ENCODE results near the gene IKZF2.

- TF ChIP-seq RCOR1 (IDR thresholded peaks at IDR 0.05; ENCODE audit: low read depth, low read length) (no peak), ZFP36 (IDR thresholded peaks at IDR 0.05; ENCODE audit: borderline replicate concordance, partially characterized antibody) (no peak)
Observed at GRCh38 chr2:212957624-212958023, 193.8 kb downstream of the IKZF2 start.
